HepG2 (cell line): ENCODE data around the gene LCN12.

Source experiments
- BHLHE40 ChIP-seq: IDR thresholded peaks from 2 replicates; pipeline ENCODE4 v1.6.1; 2011; ENCODE audit warnings: low read length, improper control_type of control experiment
- CBX2 ChIP-seq, 2 experiments: fragments of 200-600 bp in 1 of 2; sonication (generic); formaldehyde crosslinking in 1 of 2; IDR thresholded peaks; 2 replicates each; pipeline versions ENCODE4 v1.7.0 to v1.8.1; 2018 to 2022; ENCODE audit warnings: low read depth in 2 of 2, low read length in 1 of 2, mild to moderate bottlenecking in 1 of 2, missing genetic modification reagents in 1 of 2
- CREB1 ChIP-seq, 2 experiments: fragments of 450-650 bp in 1 of 2; IDR thresholded peaks; 2 replicates each; pipeline ENCODE4 v1.6.1; 2016 to 2017; ENCODE audit warnings: control low read depth in 1 of 2, mild to moderate bottlenecking in 1 of 2, missing compliant biosample characterization in 1 of 2, missing genetic modification characterization in 1 of 2
- ELF4 ChIP-seq: sonication (generic); formaldehyde crosslinking; IDR thresholded peaks from 2 replicates; pipeline ENCODE4 v1.5.0; 2020; ENCODE audit warnings: missing genetic modification reagents, mild to moderate bottlenecking, moderate library complexity, borderline replicate concordance
- PHF8 ChIP-seq: sonication (generic); formaldehyde crosslinking; IDR thresholded peaks from 2 replicates; pipeline ENCODE4 v1.5.0; 2020; ENCODE audit warnings: missing genetic modification reagents
- RAD21 ChIP-seq: fragments of 450-650 bp; formaldehyde crosslinking; IDR thresholded peaks from 2 replicates; pipeline ENCODE4 v1.5.0; 2020; ENCODE audit warnings: mild to moderate bottlenecking
- SOX13 ChIP-seq, 3 experiments: fragments of 450-650 bp in 1 of 3; sonication (generic) in 1 of 3; formaldehyde crosslinking in 1 of 3; IDR thresholded peaks in 2 of 3; conservative IDR thresholded peaks in 1 of 3; 2 replicates each; pipeline versions ENCODE4 v1.5.0 to v1.6.1; 2016 to 2020; ENCODE audit warnings: antibody characterized with exemption in 1 of 3, mild to moderate bottlenecking in 1 of 3, missing compliant biosample characterization in 1 of 3, missing genetic modification reagents in 1 of 3, moderate library complexity in 1 of 3
- ZBTB7A ChIP-seq: sonication (generic); formaldehyde crosslinking; IDR thresholded peaks from 2 replicates; pipeline ENCODE4 v1.8.0; 2022; ENCODE audit warnings: mild to moderate bottlenecking, missing genetic modification reagents
- ZFX ChIP-seq: sonication (generic); formaldehyde crosslinking; IDR thresholded peaks from 2 replicates; pipeline ENCODE4 v1.4.0; 2020; ENCODE audit warnings: mild to moderate bottlenecking, low read depth, missing genetic modification reagents, moderate library complexity
- ZKSCAN1 ChIP-seq: fragments of 150-350 bp; IDR thresholded peaks from 2 replicates; pipeline ENCODE4 v1.6.1; 2014; ENCODE audit warnings: low read length
- ZNF124 ChIP-seq: sonication (generic); formaldehyde crosslinking; IDR thresholded peaks from 2 replicates; pipeline ENCODE4 v1.4.0; 2020; ENCODE audit warnings: missing genetic modification reagents

GRCh38 chr9:136937186-136938001, 14.7 kb upstream of the LCN12 start:
- TF ChIP-seq BHLHE40 (no peak), RAD21 (no peak), ZKSCAN1 (no peak), ZBTB7A (CRISPR knock-in tag) (no peak), CBX2 (IDR thresholded peaks at IDR 0.05; ENCODE audit: low read depth, low read length) (no peak), CBX2 (CRISPR knock-in tag; IDR thresholded peaks at IDR 0.05; ENCODE audit: low read depth) (no peak), ZFX (CRISPR knock-in tag) (no peak), PHF8 (CRISPR knock-in tag) (no peak), CREB1 (IDR thresholded peaks at IDR 0.05) (no peak), CREB1 (CRISPR knock-in tag; IDR thresholded peaks at IDR 0.05) (no peak), ZNF124 (CRISPR knock-in tag) (no peak), SOX13 (IDR thresholded peaks at IDR 0.05) (no peak), SOX13 (CRISPR knock-in tag; conservative IDR thresholded peaks at IDR 0.05 in 1 of 2, IDR thresholded peaks at IDR 0.05 in 1 of 2) (no peak), ELF4 (CRISPR knock-in tag) (no peak)
